Measurements from ENCODE around the gene BMPR1A. TPM values are rescaled to one million over a fixed set of nuclear protein-coding genes. Genes with fewer than 3 reads are reported as not detected.

BMPR1A gene
- total RNA-seq, 1 donor, result 71.7 TPM

DNA sequence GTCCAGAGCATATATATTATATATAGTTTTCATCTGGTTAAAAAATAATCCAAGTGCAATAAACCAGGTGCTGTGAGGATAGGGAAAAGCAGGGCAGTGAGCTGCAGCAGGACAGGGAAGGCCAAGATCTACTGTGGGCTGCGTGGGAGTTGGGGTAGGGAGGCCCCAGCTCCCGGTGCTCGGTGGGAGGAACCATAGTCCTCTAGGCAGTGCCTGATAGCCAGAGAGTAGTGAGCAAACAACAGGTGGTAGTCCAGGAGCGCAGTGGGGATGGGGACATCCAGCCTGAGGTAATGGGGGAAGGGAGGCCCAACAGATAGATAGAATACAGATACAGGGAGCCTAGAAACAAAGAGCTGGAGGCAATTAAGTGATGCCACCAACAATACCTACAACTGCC, 4.1 kb upstream of the BMPR1A start:
- no peak overlapping the region for H2AFZ ChIP-seq (ENCODE audit: low read length)
- peaks cover 4% of the 10 kb centered on the region for H4K20me1 ChIP-seq (ENCODE audit: insufficient read depth, low read length)
- no peak overlapping the region for H3K27ac ChIP-seq (ENCODE audit: low read depth, low read length)
- H3K36me3 ChIP-seq (ENCODE audit: insufficient read depth, low read length), result no peaks in the 10 kb centered on the region
- no peaks in the 10 kb centered on the region for H3K27me3 ChIP-seq (ENCODE audit: insufficient read depth, low read length)
- no peak for TF ChIP-seq CTCF (IDR thresholded peaks at IDR 0.05; ENCODE audit: extremely low read depth, low read depth, low read length)
- H3K4me3 ChIP-seq (ENCODE audit: insufficient read depth, low read length), result no peak overlapping the region
- peaks cover 38% of the 10 kb centered on the region for H3K79me2 ChIP-seq (ENCODE audit: insufficient read depth, low read length)
- H3K4me2 ChIP-seq (ENCODE audit: insufficient read depth, low read length), result no peak overlapping the region
- H3K9me3 ChIP-seq (ENCODE audit: low read depth, low read length), result no peaks in the 10 kb centered on the region
- DNase-seq (ENCODE audit: insufficient read length, low spot score, missing footprints), result no peak
- peaks cover 15% of the 10 kb centered on the region for H3K4me1 ChIP-seq (ENCODE audit: insufficient read depth, low read length)

GRCh38 chr10:86753051-86753450, 3.4 kb upstream of the BMPR1A start:
- H3K4me2 ChIP-seq (ENCODE audit: insufficient read depth, low read length), result no peak overlapping the region
- peaks cover 5% of the 10 kb centered on the region for H4K20me1 ChIP-seq (ENCODE audit: insufficient read depth, low read length)
- no peak overlapping the region for H2AFZ ChIP-seq (ENCODE audit: low read length)
- H3K27me3 ChIP-seq (ENCODE audit: insufficient read depth, low read length), result no peaks in the 10 kb centered on the region
- no peaks in the 10 kb centered on the region for H3K9me3 ChIP-seq (ENCODE audit: low read depth, low read length)
- DNase-seq (ENCODE audit: insufficient read length, low spot score, missing footprints), result no peak
- H3K4me1 ChIP-seq (ENCODE audit: insufficient read depth, low read length), result peaks cover 10% of the 10 kb centered on the region
- no peak overlapping the region for H3K4me3 ChIP-seq (ENCODE audit: insufficient read depth, low read length)
- no peaks in the 10 kb centered on the region for H3K36me3 ChIP-seq (ENCODE audit: insufficient read depth, low read length)
- no peak for TF ChIP-seq CTCF (IDR thresholded peaks at IDR 0.05; ENCODE audit: extremely low read depth, low read depth, low read length)
- H3K79me2 ChIP-seq (ENCODE audit: insufficient read depth, low read length), result peaks cover 45% of the 10 kb centered on the region
- no peak overlapping the region for H3K27ac ChIP-seq (ENCODE audit: low read depth, low read length)

GRCh38 chr10:86753638-86754434, 2.6 kb upstream of the BMPR1A start:
- Histone ChIP-seq H3K79me2 (ENCODE audit: insufficient read depth, low read length) (peaks cover 53% of the 10 kb centered on the region), H3K27ac (ENCODE audit: low read depth, low read length) (no peak overlapping the region)
- TF ChIP-seq CTCF (IDR thresholded peaks at IDR 0.05; ENCODE audit: extremely low read depth, low read depth, low read length), result no peak

DNA sequence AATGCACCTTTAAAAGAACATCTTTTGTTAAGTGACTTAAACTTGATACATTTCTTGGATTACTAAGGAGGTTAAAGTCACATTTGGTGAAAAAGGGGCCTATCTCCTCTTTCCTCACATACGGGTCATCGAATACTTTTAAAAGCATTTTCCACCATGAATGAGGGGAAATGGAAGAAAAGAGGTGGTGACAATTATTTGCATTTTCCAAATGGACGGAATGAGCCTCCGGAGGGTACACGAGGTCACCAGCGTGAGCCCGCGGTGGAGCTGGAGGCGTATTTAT, 1.0 kb upstream of the BMPR1A start:
- H3K9me3 ChIP-seq (ENCODE audit: low read depth, low read length), result no peaks in the 10 kb centered on the region

More at GRCh38 chr10:86753638-86754434, 2.6 kb upstream of the BMPR1A start:
- no peak overlapping the region for H3K4me2 ChIP-seq (ENCODE audit: insufficient read depth, low read length)
- H3K9me3 ChIP-seq (ENCODE audit: low read depth, low read length), result no peaks in the 10 kb centered on the region
- H4K20me1 ChIP-seq (ENCODE audit: insufficient read depth, low read length), result peaks cover 11% of the 10 kb centered on the region
- no peaks in the 10 kb centered on the region for H3K27me3 ChIP-seq (ENCODE audit: insufficient read depth, low read length)
- no peak overlapping the region for H3K4me3 ChIP-seq (ENCODE audit: insufficient read depth, low read length)
- no peaks in the 10 kb centered on the region for H3K36me3 ChIP-seq (ENCODE audit: insufficient read depth, low read length)
- no peak for DNase-seq (ENCODE audit: insufficient read length, low spot score, missing footprints)
- peaks cover 9% of the 10 kb centered on the region for H3K4me1 ChIP-seq (ENCODE audit: insufficient read depth, low read length)
- H2AFZ ChIP-seq (ENCODE audit: low read length), result no peak overlapping the region

More for the DNA sequence above, 1.0 kb upstream of the BMPR1A start:
- Histone ChIP-seq H3K79me2 (ENCODE audit: insufficient read depth, low read length) (peaks cover 68% of the 10 kb centered on the region), H4K20me1 (ENCODE audit: insufficient read depth, low read length) (peaks cover 21% of the 10 kb centered on the region), H3K27me3 (ENCODE audit: insufficient read depth, low read length) (no peaks in the 10 kb centered on the region), H3K36me3 (ENCODE audit: insufficient read depth, low read length) (no peaks in the 10 kb centered on the region), H3K27ac (ENCODE audit: low read depth, low read length) (peak overlapping the region; percentile 96), H3K4me1 (ENCODE audit: insufficient read depth, low read length) (peaks cover 15% of the 10 kb centered on the region), H2AFZ (ENCODE audit: low read length) (peak overlapping the region; percentile 81), H3K4me2 (ENCODE audit: insufficient read depth, low read length) (peak overlapping the region; percentile 88), H3K4me3 (ENCODE audit: insufficient read depth, low read length) (peak overlapping the region; percentile 85)
- TF ChIP-seq CTCF (IDR thresholded peaks at IDR 0.05; ENCODE audit: extremely low read depth, low read depth, low read length), result no peak
- DNase-seq (ENCODE audit: insufficient read length, low spot score, missing footprints), result no peak
